Skeletal muscle satellite cell (primary cell): ENCODE results near the gene GRIK3.

ENCODE experiments used
- H3K27me3 ChIP-seq: 2 replicates; pipeline ENCODE4 v1.7.0; 2013; ENCODE audit warnings: low read length; ENCODE audit not compliant: control insufficient read depth, insufficient read depth
- H3K36me3 ChIP-seq: 2 replicates; pipeline ENCODE4 v1.7.0; 2013; ENCODE audit warnings: mild to moderate bottlenecking, control low read depth, low read length; ENCODE audit not compliant: insufficient read depth
- H3K4me1 ChIP-seq: 2 replicates; pipeline ENCODE4 v1.7.0; 2013; ENCODE audit warnings: low read length; ENCODE audit not compliant: control insufficient read depth, insufficient read depth
- H3K4me2 ChIP-seq: 2 replicates; pipeline ENCODE4 v1.7.0; 2013; ENCODE audit warnings: mild to moderate bottlenecking, low read length
- H3K4me3 ChIP-seq: 2 replicates; pipeline ENCODE4 v1.7.0; 2013; ENCODE audit warnings: low read length
- H3K9ac ChIP-seq: 2 replicates; pipeline ENCODE4 v1.7.0; 2013; ENCODE audit warnings: mild to moderate bottlenecking, low read depth, low read length, moderate library complexity
- H3K9me3 ChIP-seq: replicated peaks from 2 replicates; pipeline ENCODE4 v1.7.0; 2013; ENCODE audit warnings: mild to moderate bottlenecking, control low read depth, low read length

The GRIK3 gene

GRCh38 chr1:36803868-36804570, 230.3 kb downstream of the GRIK3 start:
- Histone ChIP-seq H3K27me3 (no peaks in the 10 kb centered on the region), H3K9me3 (peaks cover 14% of the 10 kb centered on the region), H3K4me3 (no peak overlapping the region), H3K4me2 (no peak overlapping the region), H3K9ac (no peak overlapping the region), H3K36me3 (no peaks in the 10 kb centered on the region), H3K4me1 (no peaks in the 10 kb centered on the region)

- Histone ChIP-seq H3K9me3 (peaks cover 18% of the 10 kb centered on the region), H3K9ac (no peak overlapping the region), H3K4me3 (no peak overlapping the region)
Observed at GRCh38 chr1:36802018-36802417, 232.3 kb downstream of the GRIK3 start.

GRCh38 chr1:36797761-36798160, 236.6 kb downstream of the GRIK3 start:
- Histone ChIP-seq H3K27me3 (no peaks in the 10 kb centered on the region), H3K4me3 (no peak overlapping the region)

More at GRCh38 chr1:36802018-36802417, 232.3 kb downstream of the GRIK3 start:
- Histone ChIP-seq H3K36me3 (no peaks in the 10 kb centered on the region), H3K4me1 (no peaks in the 10 kb centered on the region), H3K4me2 (no peak overlapping the region), H3K27me3 (no peaks in the 10 kb centered on the region)

GRCh38 chr1:36796733-36797132, 237.6 kb downstream of the GRIK3 start:
- Histone ChIP-seq H3K27me3 (no peaks in the 10 kb centered on the region), H3K4me3 (no peak overlapping the region), H3K4me2 (no peak overlapping the region), H3K9ac (no peak overlapping the region), H3K4me1 (no peaks in the 10 kb centered on the region), H3K36me3 (no peaks in the 10 kb centered on the region), H3K9me3 (peaks cover 31% of the 10 kb centered on the region)

More at GRCh38 chr1:36797761-36798160, 236.6 kb downstream of the GRIK3 start:
- Histone ChIP-seq H3K9me3 (peaks cover 31% of the 10 kb centered on the region), H3K4me1 (no peaks in the 10 kb centered on the region), H3K36me3 (no peaks in the 10 kb centered on the region), H3K9ac (no peak overlapping the region), H3K4me2 (no peak overlapping the region)

GRCh38 chr1:36796106-36796590, 238.2 kb downstream of the GRIK3 start:
- Histone ChIP-seq H3K4me2 (no peak overlapping the region), H3K9me3 (peaks cover 26% of the 10 kb centered on the region), H3K9ac (no peak overlapping the region), H3K27me3 (no peaks in the 10 kb centered on the region), H3K4me1 (no peaks in the 10 kb centered on the region), H3K36me3 (no peaks in the 10 kb centered on the region), H3K4me3 (no peak overlapping the region)

- H3K9me3 ChIP-seq = peaks cover 21% of the 10 kb centered on the region
- H3K9ac ChIP-seq = no peak overlapping the region
- H3K4me2 ChIP-seq = no peak overlapping the region
- H3K4me1 ChIP-seq = no peaks in the 10 kb centered on the region
- no peaks in the 10 kb centered on the region for H3K27me3 ChIP-seq
- H3K36me3 ChIP-seq = no peaks in the 10 kb centered on the region
- H3K4me3 ChIP-seq = no peak overlapping the region
Observed at GRCh38 chr1:36794460-36794859, 239.9 kb downstream of the GRIK3 start.

GRCh38 chr1:36793452-36793851, 240.9 kb downstream of the GRIK3 start:
- Histone ChIP-seq H3K9me3 (peaks cover 19% of the 10 kb centered on the region), H3K9ac (no peak overlapping the region), H3K27me3 (no peaks in the 10 kb centered on the region), H3K4me3 (no peak overlapping the region), H3K4me1 (no peaks in the 10 kb centered on the region), H3K36me3 (no peaks in the 10 kb centered on the region), H3K4me2 (no peak overlapping the region)

- no peak overlapping the region for H3K4me3 ChIP-seq
- H3K27me3 ChIP-seq = no peaks in the 10 kb centered on the region
- no peak overlapping the region for H3K9ac ChIP-seq
- H3K9me3 ChIP-seq = peaks cover 17% of the 10 kb centered on the region
- H3K4me1 ChIP-seq = no peaks in the 10 kb centered on the region
- no peaks in the 10 kb centered on the region for H3K36me3 ChIP-seq
- H3K4me2 ChIP-seq = no peak overlapping the region
Observed at GRCh38 chr1:36792292-36792691, 242.0 kb downstream of the GRIK3 start.

GRCh38 chr1:36790191-36790590, 244.1 kb downstream of the GRIK3 start:
- H3K27me3 ChIP-seq = no peaks in the 10 kb centered on the region
- no peak overlapping the region for H3K4me2 ChIP-seq
- no peak overlapping the region for H3K4me3 ChIP-seq
- no peaks in the 10 kb centered on the region for H3K36me3 ChIP-seq
- no peak overlapping the region for H3K9ac ChIP-seq
- H3K9me3 ChIP-seq = peaks cover 6% of the 10 kb centered on the region
- H3K4me1 ChIP-seq = no peaks in the 10 kb centered on the region

- peaks cover 6% of the 10 kb centered on the region for H3K9me3 ChIP-seq
- no peaks in the 10 kb centered on the region for H3K27me3 ChIP-seq
- H3K4me2 ChIP-seq = no peak overlapping the region
- H3K9ac ChIP-seq = no peak overlapping the region
- H3K36me3 ChIP-seq = no peaks in the 10 kb centered on the region
- H3K4me1 ChIP-seq = no peaks in the 10 kb centered on the region
- H3K4me3 ChIP-seq = no peak overlapping the region
Observed at GRCh38 chr1:36789535-36789934, 244.8 kb downstream of the GRIK3 start.

GRCh38 chr1:36787312-36787913, 246.9 kb downstream of the GRIK3 start:
- Histone ChIP-seq H3K4me3 (no peak overlapping the region), H3K9ac (no peak overlapping the region), H3K9me3 (peaks cover 4% of the 10 kb centered on the region), H3K27me3 (no peaks in the 10 kb centered on the region), H3K4me2 (no peak overlapping the region), H3K4me1 (no peaks in the 10 kb centered on the region), H3K36me3 (no peaks in the 10 kb centered on the region)

- no peak overlapping the region for H3K9ac ChIP-seq
- peaks cover 4% of the 10 kb centered on the region for H3K9me3 ChIP-seq
- H3K36me3 ChIP-seq = no peaks in the 10 kb centered on the region
- H3K27me3 ChIP-seq = no peaks in the 10 kb centered on the region
- H3K4me3 ChIP-seq = no peak overlapping the region
- H3K4me1 ChIP-seq = no peaks in the 10 kb centered on the region
- H3K4me2 ChIP-seq = no peak overlapping the region
Observed at GRCh38 chr1:36786425-36786824, 247.9 kb downstream of the GRIK3 start.
